ENCODE data around the gene RAP2C. TPM values are rescaled to one million over a fixed set of nuclear protein-coding genes. Genes with fewer than 3 reads are reported as not detected.

RAP2C gene
- total and polyA plus RNA-seq, 2 donors (not counting 3 experiments of a cell fraction or from before 2014, with no cell fraction given), result 5.5 to 22.2 TPM

DNA sequence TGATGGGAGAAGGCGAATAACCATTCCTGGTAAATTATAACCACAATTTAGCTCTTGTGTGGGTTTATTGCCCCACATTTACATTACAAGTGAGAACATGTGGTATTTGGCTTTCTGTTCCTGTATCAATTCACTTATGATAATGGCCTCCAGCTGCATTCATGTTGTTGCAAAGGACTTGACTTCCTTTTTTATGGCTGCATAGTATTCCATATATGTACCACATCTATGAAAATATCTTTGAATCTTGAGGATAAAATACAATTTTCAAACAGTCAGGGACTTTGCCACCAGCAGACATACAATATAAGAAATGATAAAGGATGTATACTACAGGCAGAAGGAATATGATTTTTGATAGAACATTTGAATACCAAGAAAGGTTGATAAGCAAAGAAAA lies 27.3 kb downstream of the RAP2C start:
- no peak overlapping the region for H2AFZ ChIP-seq (ENCODE audit: low read depth, low read length)
- no peak overlapping the region for H3K9ac ChIP-seq (replicated peaks; ENCODE audit: extremely low read depth, insufficient read depth, low read length)
- TF ChIP-seq EZH2 (IDR thresholded peaks at IDR 0.05; ENCODE audit: borderline replicate concordance, low read depth, low read length, severe bottlenecking), result no peak
- H3K27me3 ChIP-seq (ENCODE audit: control insufficient read depth in 2 of 2, insufficient read depth in 2 of 2, low read length in 2 of 2), result no peaks in the 10 kb centered on the region
- H3K9me1 ChIP-seq (replicated peaks; ENCODE audit: control insufficient read depth, extremely low read depth, insufficient read depth, low read length), result no peaks in the 10 kb centered on the region
- FAIRE-seq (no peak), DNase-seq (ENCODE audit: low read depth, low spot score) (no peak)
- H3K36me3 ChIP-seq (ENCODE audit: control insufficient read depth in 2 of 2, extremely low read depth in 1 of 2, insufficient read depth in 2 of 2, low read length in 2 of 2), result no peaks in the 10 kb centered on the region
- no TSS peak for BruUV-seq (replicated peaks)
- H3K4me1 ChIP-seq (ENCODE audit: control insufficient read depth, extremely low read depth, insufficient read depth, low read length), result peaks cover 12% of the 10 kb centered on the region
- intact Hi-C loops (cut with micrococcal nuclease) (no loop called here), dilution Hi-C loops (cut with MboI; ENCODE audit: extremely low pct_ligation_motif_present, low sequenced_read_pairs) (no loop called here)
- no peak overlapping the region for H3K4me3 ChIP-seq (replicated peaks in 1 of 3; ENCODE audit: insufficient read depth in 1 of 3, low read depth in 1 of 3, low read length in 3 of 3)
- no peak overlapping the region for H3K4me2 ChIP-seq (ENCODE audit: insufficient read depth, low read length)
- no peak overlapping the region for H3K27ac ChIP-seq (ENCODE audit: insufficient read depth, low read depth, low read length)
- CTCF ChIA-PET, result interaction anchor here (1.0 kb wide), 1 partner anchor 100 kb away, joined by 3 read pairs; no protein-coding TSS in a partner anchor
- no peaks in the 10 kb centered on the region for H3K79me2 ChIP-seq (ENCODE audit: control insufficient read depth, insufficient read depth, low read length)
- H3K9me3 ChIP-seq (replicated peaks; ENCODE audit: control insufficient read depth, insufficient read depth, low read length), result no peaks in the 10 kb centered on the region
- POLR2A ChIA-PET, result no interaction called here
- no peaks in the 10 kb centered on the region for H4K20me1 ChIP-seq (replicated peaks; ENCODE audit: control insufficient read depth, extremely low read depth, insufficient read depth, low read length)

GRCh38 chrX:132188175-132188574 lies 31.1 kb downstream of the RAP2C start:
- FAIRE-seq, result no peak
- no peak overlapping the region for H3K4me3 ChIP-seq (replicated peaks in 1 of 3; ENCODE audit: insufficient read depth in 1 of 3, low read depth in 1 of 3, low read length in 3 of 3)
- CTCF ChIA-PET, result no interaction called here

More at GRCh38 chrX:132188175-132188574, 31.1 kb downstream of the RAP2C start:
- Histone ChIP-seq H3K9me3 (replicated peaks; ENCODE audit: control insufficient read depth, insufficient read depth, low read length) (no peaks in the 10 kb centered on the region), H3K79me2 (ENCODE audit: control insufficient read depth, insufficient read depth, low read length) (no peaks in the 10 kb centered on the region), H3K36me3 (ENCODE audit: control insufficient read depth in 2 of 2, extremely low read depth in 1 of 2, insufficient read depth in 2 of 2, low read length in 2 of 2) (no peaks in the 10 kb centered on the region), H3K9ac (replicated peaks; ENCODE audit: extremely low read depth, insufficient read depth, low read length) (no peak overlapping the region), H3K4me1 (ENCODE audit: control insufficient read depth, extremely low read depth, insufficient read depth, low read length) (peaks cover 21% of the 10 kb centered on the region), H3K9me1 (replicated peaks; ENCODE audit: control insufficient read depth, extremely low read depth, insufficient read depth, low read length) (no peaks in the 10 kb centered on the region), H4K20me1 (replicated peaks; ENCODE audit: control insufficient read depth, extremely low read depth, insufficient read depth, low read length) (no peaks in the 10 kb centered on the region), H3K4me2 (ENCODE audit: insufficient read depth, low read length) (no peak overlapping the region), H3K27ac (ENCODE audit: insufficient read depth, low read depth, low read length) (no peak overlapping the region), H2AFZ (ENCODE audit: low read depth, low read length) (no peak overlapping the region), H3K27me3 (ENCODE audit: control insufficient read depth in 2 of 2, insufficient read depth in 2 of 2, low read length in 2 of 2) (no peaks in the 10 kb centered on the region)
- TF ChIP-seq, protein P1, sequence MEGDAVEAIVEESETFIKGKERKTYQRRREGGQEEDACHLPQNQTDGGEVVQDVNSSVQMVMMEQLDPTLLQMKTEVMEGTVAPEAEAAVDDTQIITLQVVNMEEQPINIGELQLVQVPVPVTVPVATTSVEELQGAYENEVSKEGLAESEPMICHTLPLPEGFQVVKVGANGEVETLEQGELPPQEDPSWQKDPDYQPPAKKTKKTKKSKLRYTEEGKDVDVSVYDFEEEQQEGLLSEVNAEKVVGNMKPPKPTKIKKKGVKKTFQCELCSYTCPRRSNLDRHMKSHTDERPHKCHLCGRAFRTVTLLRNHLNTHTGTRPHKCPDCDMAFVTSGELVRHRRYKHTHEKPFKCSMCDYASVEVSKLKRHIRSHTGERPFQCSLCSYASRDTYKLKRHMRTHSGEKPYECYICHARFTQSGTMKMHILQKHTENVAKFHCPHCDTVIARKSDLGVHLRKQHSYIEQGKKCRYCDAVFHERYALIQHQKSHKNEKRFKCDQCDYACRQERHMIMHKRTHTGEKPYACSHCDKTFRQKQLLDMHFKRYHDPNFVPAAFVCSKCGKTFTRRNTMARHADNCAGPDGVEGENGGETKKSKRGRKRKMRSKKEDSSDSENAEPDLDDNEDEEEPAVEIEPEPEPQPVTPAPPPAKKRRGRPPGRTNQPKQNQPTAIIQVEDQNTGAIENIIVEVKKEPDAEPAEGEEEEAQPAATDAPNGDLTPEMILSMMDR (IDR thresholded peaks at IDR 0.05; ENCODE audit: extremely low read depth in 1 of 2, insufficient read depth in 1 of 2, low read depth in 1 of 2, low read length in 2 of 2), result no peak
- TF ChIP-seq MYC (IDR thresholded peaks at IDR 0.05; ENCODE audit: low read depth, low read length) (no peak), GATA2 (IDR thresholded peaks at IDR 0.05; ENCODE audit: insufficient read depth, insufficient read length, low read depth, low read length) (no peak), POLR2AphosphoS5 (IDR thresholded peaks at IDR 0.05; ENCODE audit: insufficient read depth, low read depth, low read length) (no peak), POLR2A (IDR thresholded peaks at IDR 0.05; ENCODE audit: low read depth, low read length) (no peak), EZH2 (IDR thresholded peaks at IDR 0.05; ENCODE audit: borderline replicate concordance, low read depth, low read length, severe bottlenecking) (no peak), JUN (IDR thresholded peaks at IDR 0.05; ENCODE audit: borderline replicate concordance, insufficient read depth, insufficient read length, low read depth) (no peak), FOS (IDR thresholded peaks at IDR 0.05; ENCODE audit: borderline replicate concordance, insufficient read depth, low read length) (no peak)
- TF ChIP-seq, protein P2, sequence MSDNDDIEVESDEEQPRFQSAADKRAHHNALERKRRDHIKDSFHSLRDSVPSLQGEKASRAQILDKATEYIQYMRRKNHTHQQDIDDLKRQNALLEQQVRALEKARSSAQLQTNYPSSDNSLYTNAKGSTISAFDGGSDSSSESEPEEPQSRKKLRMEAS (IDR thresholded peaks at IDR 0.05; ENCODE audit: insufficient read depth, insufficient read length), result no peak
- dilution Hi-C loops (cut with MboI; ENCODE audit: extremely low pct_ligation_motif_present, low sequenced_read_pairs) (no loop called here), intact Hi-C loops (cut with micrococcal nuclease) (no loop called here)
- no peak for DNase-seq (ENCODE audit: low read depth, low spot score)
- POLR2A ChIA-PET, result no interaction called here
- no TSS peak for BruUV-seq (replicated peaks)
